ENCODE data around the gene DMD.

- TF ChIP-seq HOXB13 (CRISPR knock-in tag; IDR thresholded peaks at IDR 0.05; ENCODE audit: low read depth) (no peak), CTCF (IDR thresholded peaks at IDR 0.05) (no peak), REST (IDR thresholded peaks at IDR 0.05) (no peak), ELK1 (IDR thresholded peaks at IDR 0.05; ENCODE audit: low read depth, low read length) (no peak), NR3C1 (IDR thresholded peaks at IDR 0.05) (no peak), MAX (IDR thresholded peaks at IDR 0.05) (no peak), RAD21 (conservative IDR thresholded peaks at IDR 0.05 in 1 of 2, IDR thresholded peaks at IDR 0.05 in 1 of 2) (no peak), CEBPB (IDR thresholded peaks at IDR 0.05) (no peak), MYC (IDR thresholded peaks at IDR 0.05; ENCODE audit: borderline replicate concordance, low read length) (no peak), KDM5A (IDR thresholded peaks at IDR 0.05) (no peak), POLR2A (IDR thresholded peaks at IDR 0.05; ENCODE audit: low read length) (no peak), RNF2 (IDR thresholded peaks at IDR 0.05; ENCODE audit: borderline replicate concordance, low read depth) (no peak), PBX3 (IDR thresholded peaks at IDR 0.05) (no peak), EP300 (IDR thresholded peaks at IDR 0.05) (no peak)
These were observed 1506.4 kb downstream of the DMD start for GRCh38 chrX:31704938-31705337.

Measured in A549 (cell line).